ENCODE data around the gene NRG3.

- TF ChIP-seq CTCF (conservative IDR thresholded peaks at IDR 0.05; ENCODE audit: low read length) (no peak), EZH2phosphoT487 (IDR thresholded peaks at IDR 0.05; ENCODE audit: borderline replicate concordance, low read depth, low read length) (no peak)
Measured at GRCh38 chr10:82757901-82758300, 882.9 kb downstream of the NRG3 start.
